HEK293 (cell line): ENCODE results near the gene FOXN3.

ENCODE experiments used
- CTCF ChIA-PET: fragments of 350-600 bp; formaldehyde crosslinking; extraction: SDS; loops from one replicate; lab custom pipeline; 2021; ENCODE audit warnings: antibody characterized with exemption; lab: Yijun Ruan, JAX
- POLR2A ChIA-PET: fragments of 300-600 bp; formaldehyde crosslinking; extraction: SDS; loops from one replicate; lab custom pipeline; 2020; ENCODE audit warnings: antibody characterized with exemption, inconsistent platforms; lab: Yijun Ruan, JAX
- H3K27ac ChIP-seq: fragments of 200-500 bp; sonication (Bioruptor generic); 2 replicates; pipeline ENCODE4 v1.5.1; 2014; ENCODE audit warnings: low read depth, low read length, control low read depth, inconsistent platforms; ENCODE audit errors: extremely low read depth
- H3K36me3 ChIP-seq, 2 experiments: fragments of 200-500 bp in 1 of 2; sonication (Bioruptor generic) in 1 of 2; 1 replicate in 1 of 2; 2 replicates in 1 of 2; pipeline ENCODE4 v1.5.1; 2014 to 2017; ENCODE audit warnings: inconsistent platforms in 2 of 2, low read length in 2 of 2; ENCODE audit not compliant: control insufficient read depth in 2 of 2, insufficient read depth in 1 of 2
- H3K4me1 ChIP-seq: fragments of 200-500 bp; sonication (Bioruptor generic); 2 replicates; pipeline ENCODE4 v1.5.1; 2014; ENCODE audit warnings: mild to moderate bottlenecking, low read length, inconsistent platforms; ENCODE audit not compliant: control insufficient read depth, insufficient read depth
- H3K4me3 ChIP-seq: 2 replicates; pipeline ENCODE4 v1.5.1; 2011; ENCODE audit warnings: low read depth, mild to moderate bottlenecking, control low read depth, low read length, moderate library complexity
- H3K9me3 ChIP-seq: fragments of 200-500 bp; sonication (Bioruptor generic); 2 replicates; pipeline ENCODE4 v1.5.1; 2014; ENCODE audit warnings: low read depth, low read length, inconsistent platforms; ENCODE audit not compliant: control insufficient read depth, insufficient read depth
- FEZF1 ChIP-seq: fragments of 450-650 bp; formaldehyde crosslinking; IDR thresholded peaks from 2 replicates; pipeline ENCODE4 v1.5.1; 2016; ENCODE audit warnings: missing biosample characterization, missing genetic modification characterization
- GLI4 ChIP-seq: fragments of 450-650 bp; formaldehyde crosslinking; IDR thresholded peaks from 2 replicates; pipeline ENCODE4 v1.5.1; 2016; ENCODE audit warnings: missing biosample characterization, missing genetic modification characterization
- KLF10 ChIP-seq: fragments of 450-650 bp; IDR thresholded peaks from 2 replicates; pipeline ENCODE4 v1.5.1; 2018; ENCODE audit warnings: missing biosample characterization, mild to moderate bottlenecking, missing genetic modification characterization
- KLF16 ChIP-seq: fragments of 450-650 bp; formaldehyde crosslinking; IDR thresholded peaks from 2 replicates; pipeline ENCODE4 v1.5.1; 2017; ENCODE audit warnings: missing biosample characterization, missing genetic modification characterization
- SCRT1 ChIP-seq: fragments of 450-650 bp; formaldehyde crosslinking; IDR thresholded peaks from 2 replicates; pipeline ENCODE4 v1.5.1; 2016; ENCODE audit warnings: missing biosample characterization, missing genetic modification characterization, borderline replicate concordance
- SETDB1 ChIP-seq: IDR thresholded peaks from one replicate; pipeline ENCODE4 v1.6.1; 2017; ENCODE audit warnings: mild to moderate bottlenecking, low read length, moderate library complexity, mixed read lengths; ENCODE audit not compliant: insufficient read length
- YY1 ChIP-seq: fragments of 450-650 bp; formaldehyde crosslinking; IDR thresholded peaks from 2 replicates; pipeline ENCODE4 v1.5.1; 2018; ENCODE audit warnings: missing biosample characterization, missing genetic modification characterization
- ZBTB21 ChIP-seq: fragments of 450-650 bp; formaldehyde crosslinking; IDR thresholded peaks from 2 replicates; pipeline ENCODE4 v1.5.1; 2017; ENCODE audit warnings: missing biosample characterization, missing genetic modification characterization
- ZNF114 ChIP-seq: fragments of 450-650 bp; formaldehyde crosslinking; IDR thresholded peaks from 2 replicates; pipeline ENCODE4 v1.5.0; 2017; ENCODE audit warnings: missing biosample characterization, missing genetic modification characterization
- ZNF155 ChIP-seq: fragments of 450-650 bp; formaldehyde crosslinking; IDR thresholded peaks from 2 replicates; pipeline ENCODE4 v1.5.1; 2016; ENCODE audit warnings: missing biosample characterization, missing genetic modification characterization
- ZNF174 ChIP-seq: fragments of 450-650 bp; formaldehyde crosslinking; IDR thresholded peaks from 2 replicates; pipeline ENCODE4 v1.5.0; 2017; ENCODE audit warnings: missing biosample characterization, mild to moderate bottlenecking, missing genetic modification characterization
- ZNF214 ChIP-seq: fragments of 450-650 bp; formaldehyde crosslinking; IDR thresholded peaks from 2 replicates; pipeline ENCODE4 v1.5.1; 2017; ENCODE audit warnings: missing biosample characterization, mild to moderate bottlenecking, missing genetic modification characterization, borderline replicate concordance
- ZNF223 ChIP-seq: fragments of 450-650 bp; formaldehyde crosslinking; IDR thresholded peaks from 2 replicates; pipeline ENCODE4 v1.5.1; 2016; ENCODE audit warnings: missing biosample characterization, missing genetic modification characterization
- ZNF423 ChIP-seq: fragments of 450-650 bp; formaldehyde crosslinking; IDR thresholded peaks from 2 replicates; pipeline ENCODE4 v1.5.1; 2016; ENCODE audit warnings: missing biosample characterization, missing genetic modification characterization
- ZNF48 ChIP-seq: fragments of 450-650 bp; formaldehyde crosslinking; IDR thresholded peaks from 2 replicates; pipeline ENCODE4 v1.5.1; 2016; ENCODE audit warnings: missing biosample characterization, missing genetic modification characterization
- ZNF514 ChIP-seq: fragments of 450-650 bp; formaldehyde crosslinking; IDR thresholded peaks from 2 replicates; pipeline ENCODE4 v1.5.1; 2016; ENCODE audit warnings: missing biosample characterization, missing genetic modification characterization
- ZNF529 ChIP-seq: fragments of 450-650 bp; formaldehyde crosslinking; IDR thresholded peaks from 2 replicates; pipeline ENCODE4 v1.5.1; 2017; ENCODE audit warnings: missing genetic modification characterization, missing biosample characterization; ENCODE audit not compliant: insufficient replicate concordance
- ZNF658 ChIP-seq: fragments of 450-650 bp; formaldehyde crosslinking; IDR thresholded peaks from 2 replicates; pipeline ENCODE4; 2016; ENCODE audit warnings: missing biosample characterization, missing genetic modification characterization
- ZNF670 ChIP-seq: fragments of 450-650 bp; formaldehyde crosslinking; IDR thresholded peaks from 2 replicates; pipeline ENCODE4 v1.5.1; 2016; ENCODE audit warnings: missing biosample characterization, missing genetic modification characterization, low read depth
- ZNF76 ChIP-seq: fragments of 450-650 bp; formaldehyde crosslinking; IDR thresholded peaks from 2 replicates; pipeline ENCODE4; 2016; ENCODE audit warnings: low read depth, missing biosample characterization, missing genetic modification characterization, borderline replicate concordance
- ZNF837 ChIP-seq: fragments of 450-650 bp; formaldehyde crosslinking; IDR thresholded peaks from 2 replicates; pipeline ENCODE4 v1.5.1; 2016; ENCODE audit warnings: missing biosample characterization, missing genetic modification characterization
- ZNF843 ChIP-seq: fragments of 450-650 bp; formaldehyde crosslinking; IDR thresholded peaks from 2 replicates; pipeline ENCODE4 v1.5.1; 2016; ENCODE audit warnings: missing biosample characterization, missing genetic modification characterization
- ZXDB ChIP-seq: fragments of 450-650 bp; formaldehyde crosslinking; IDR thresholded peaks from 2 replicates; pipeline ENCODE4 v1.5.1; 2016; ENCODE audit warnings: missing biosample characterization, missing genetic modification characterization
- TF ChIP-seq, protein P1 (sequence below): fragments of 450-650 bp; formaldehyde crosslinking; IDR thresholded peaks from 2 replicates; pipeline ENCODE4 v1.5.1; 2016; ENCODE audit warnings: missing biosample characterization, missing genetic modification characterization
- TF ChIP-seq, protein P2 (sequence below): fragments of 450-650 bp; formaldehyde crosslinking; IDR thresholded peaks from 2 replicates; pipeline ENCODE4 v1.5.1; 2016; ENCODE audit warnings: missing biosample characterization, missing genetic modification characterization

Gene FOXN3

DNA sequence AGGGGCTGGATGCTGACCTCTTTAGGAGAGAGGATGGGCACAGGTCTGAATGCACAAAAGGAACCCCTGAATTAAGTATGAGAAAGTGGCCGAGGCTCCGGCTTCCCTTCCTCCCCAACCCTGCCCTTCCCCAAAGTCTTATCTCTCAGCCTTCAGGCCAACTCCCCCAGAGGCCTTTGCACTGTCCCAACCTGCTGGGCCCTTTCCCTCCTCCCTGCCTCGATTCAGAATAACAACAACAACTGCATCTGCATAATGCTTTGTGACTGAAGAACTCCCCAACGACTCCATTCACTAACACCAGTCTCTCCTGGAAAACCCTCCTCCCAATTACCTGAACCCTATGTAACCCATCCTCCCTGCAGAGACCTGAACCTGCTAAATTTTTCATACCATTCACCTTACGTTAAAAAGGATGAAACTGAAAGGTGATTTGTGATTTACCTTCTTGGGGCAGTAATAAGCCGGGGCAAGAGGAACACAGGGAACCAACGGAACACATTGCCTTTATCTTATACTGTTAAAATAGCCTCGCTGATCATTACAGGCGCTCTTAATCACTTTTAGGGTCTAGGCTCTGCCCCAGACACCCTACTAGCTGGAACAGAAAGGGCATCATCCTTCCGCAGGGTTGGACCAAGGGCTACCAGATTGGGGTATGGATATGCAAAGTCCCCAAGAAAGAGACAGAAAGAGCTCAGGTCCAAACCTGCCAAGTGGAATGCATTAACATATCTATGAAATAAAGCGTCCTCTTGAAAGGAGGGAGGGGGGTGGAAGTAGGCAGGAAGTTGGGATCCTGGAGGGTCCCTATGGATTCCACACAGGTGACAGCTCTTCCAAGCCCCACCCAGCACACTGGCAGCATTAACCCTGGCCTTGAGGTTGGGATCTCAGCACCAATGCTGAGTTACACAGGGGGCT, 24.2 kb upstream of the FOXN3 start:
- CTCF ChIA-PET: no interaction called here
- H3K27ac ChIP-seq: no peak overlapping the region

DNA sequence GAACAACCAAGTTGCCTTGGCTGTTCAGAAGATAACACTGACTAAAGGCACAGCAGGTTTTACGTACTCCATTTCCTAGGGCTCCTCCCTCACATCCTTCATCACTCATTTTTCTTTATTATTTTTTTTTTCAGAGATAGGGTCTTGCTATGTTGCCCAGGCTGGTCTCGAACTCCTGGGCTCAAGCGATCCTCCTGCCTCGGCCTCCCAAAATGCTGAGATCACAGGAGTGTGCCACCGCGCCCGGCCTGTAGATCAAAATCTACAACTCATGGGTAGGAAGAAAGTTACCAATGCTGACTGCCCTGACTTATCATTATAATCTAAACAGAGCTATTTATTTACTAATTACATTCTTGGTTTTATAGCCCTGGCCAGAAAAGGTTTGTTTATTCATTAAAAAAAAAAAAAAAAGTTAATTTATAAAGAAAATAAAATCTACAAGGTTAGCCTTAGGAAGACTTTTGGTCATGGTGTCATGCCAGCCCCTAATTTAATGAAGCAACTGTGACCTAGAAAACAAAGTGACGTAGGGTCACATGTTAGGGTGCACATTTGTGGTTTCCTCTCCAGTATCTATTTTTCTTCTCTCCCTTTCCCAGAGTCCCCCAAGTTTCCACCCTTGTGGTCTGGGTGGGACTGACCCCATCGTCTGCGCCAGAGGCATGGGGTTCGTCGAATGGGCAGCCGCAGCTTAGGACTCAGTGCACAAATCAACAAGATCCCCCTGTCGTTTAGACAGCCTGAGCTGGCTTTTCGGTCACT, 19.0 kb upstream of the FOXN3 start:
- CTCF ChIA-PET: no interaction called here
- POLR2A ChIA-PET: no interaction called here

More for the DNA sequence above, 24.2 kb upstream of the FOXN3 start:
- TF ChIP-seq YY1: no peak
- TF ChIP-seq, protein P1, sequence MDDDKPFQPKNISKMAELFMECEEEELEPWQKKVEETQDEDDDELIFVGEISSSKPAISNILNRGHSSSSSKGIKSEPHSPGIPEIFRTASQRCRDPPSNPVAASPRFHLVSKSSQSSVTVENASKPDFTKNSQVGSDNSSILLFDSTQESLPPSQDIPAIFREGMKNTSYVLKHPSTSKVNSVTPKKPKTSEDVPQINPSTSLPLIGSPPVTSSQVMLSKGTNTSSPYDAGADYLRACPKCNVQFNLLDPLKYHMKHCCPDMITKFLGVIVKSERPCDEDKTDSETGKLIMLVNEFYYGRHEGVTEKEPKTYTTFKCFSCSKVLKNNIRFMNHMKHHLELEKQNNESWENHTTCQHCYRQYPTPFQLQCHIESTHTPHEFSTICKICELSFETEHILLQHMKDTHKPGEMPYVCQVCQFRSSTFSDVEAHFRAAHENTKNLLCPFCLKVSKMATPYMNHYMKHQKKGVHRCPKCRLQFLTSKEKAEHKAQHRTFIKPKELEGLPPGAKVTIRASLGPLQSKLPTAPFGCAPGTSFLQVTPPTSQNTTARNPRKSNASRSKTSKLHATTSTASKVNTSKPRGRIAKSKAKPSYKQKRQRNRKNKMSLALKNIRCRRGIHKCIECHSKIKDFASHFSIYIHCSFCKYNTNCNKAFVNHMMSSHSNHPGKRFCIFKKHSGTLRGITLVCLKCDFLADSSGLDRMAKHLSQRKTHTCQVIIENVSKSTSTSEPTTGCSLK (tag by site-specific recombination): no peak
- no peak for TF ChIP-seq ZNF843 (tag by site-specific recombination)
- TF ChIP-seq ZNF76 (tag by site-specific recombination): no peak
- no peak for TF ChIP-seq ZNF529
- no peak for TF ChIP-seq ZNF48 (tag by site-specific recombination)
- TF ChIP-seq SCRT1 (tag by site-specific recombination): no peak
- no peak for TF ChIP-seq FEZF1 (tag by site-specific recombination)
- no peak for TF ChIP-seq ZNF214 (tag by site-specific recombination)
- TF ChIP-seq SETDB1: no peak
- TF ChIP-seq KLF10 (tag by site-specific recombination): no peak
- TF ChIP-seq ZNF114 (tag by site-specific recombination): no peak
- TF ChIP-seq GLI4: no peak
- TF ChIP-seq ZNF837: no peak
- TF ChIP-seq ZBTB21: no peak
- TF ChIP-seq, protein P2, sequence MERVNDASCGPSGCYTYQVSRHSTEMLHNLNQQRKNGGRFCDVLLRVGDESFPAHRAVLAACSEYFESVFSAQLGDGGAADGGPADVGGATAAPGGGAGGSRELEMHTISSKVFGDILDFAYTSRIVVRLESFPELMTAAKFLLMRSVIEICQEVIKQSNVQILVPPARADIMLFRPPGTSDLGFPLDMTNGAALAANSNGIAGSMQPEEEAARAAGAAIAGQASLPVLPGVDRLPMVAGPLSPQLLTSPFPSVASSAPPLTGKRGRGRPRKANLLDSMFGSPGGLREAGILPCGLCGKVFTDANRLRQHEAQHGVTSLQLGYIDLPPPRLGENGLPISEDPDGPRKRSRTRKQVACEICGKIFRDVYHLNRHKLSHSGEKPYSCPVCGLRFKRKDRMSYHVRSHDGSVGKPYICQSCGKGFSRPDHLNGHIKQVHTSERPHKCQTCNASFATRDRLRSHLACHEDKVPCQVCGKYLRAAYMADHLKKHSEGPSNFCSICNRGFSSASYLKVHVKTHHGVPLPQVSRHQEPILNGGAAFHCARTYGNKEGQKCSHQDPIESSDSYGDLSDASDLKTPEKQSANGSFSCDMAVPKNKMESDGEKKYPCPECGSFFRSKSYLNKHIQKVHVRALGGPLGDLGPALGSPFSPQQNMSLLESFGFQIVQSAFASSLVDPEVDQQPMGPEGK (tag by site-specific recombination): no peak
- TF ChIP-seq ZNF514 (tag by site-specific recombination): no peak
- POLR2A ChIA-PET: interaction anchor here (0.7 kb wide), 2 partner anchors 31 to 265 kb away, joined by 6 to 8 read pairs; no protein-coding TSS in a partner anchor
- H3K9me3 ChIP-seq: no peaks in the 10 kb centered on the region
- no peaks in the 10 kb centered on the region for H3K36me3 ChIP-seq
- H3K4me3 ChIP-seq: no peak overlapping the region
- no peaks in the 10 kb centered on the region for H3K4me1 ChIP-seq

More for the DNA sequence above, 19.0 kb upstream of the FOXN3 start:
- Histone ChIP-seq H3K4me1 (no peaks in the 10 kb centered on the region), H3K9me3 (no peaks in the 10 kb centered on the region), H3K36me3 (no peaks in the 10 kb centered on the region), H3K27ac (no peak overlapping the region), H3K4me3 (no peak overlapping the region)
- TF ChIP-seq ZNF155 (tag by site-specific recombination): no peak
- no peak for TF ChIP-seq ZNF223 (tag by site-specific recombination)
- TF ChIP-seq ZNF174 (tag by site-specific recombination): no peak
- TF ChIP-seq ZNF670 (tag by site-specific recombination): no peak
- no peak for TF ChIP-seq ZXDB (tag by site-specific recombination)
- no peak for TF ChIP-seq KLF16
- TF ChIP-seq ZNF423 (tag by site-specific recombination): no peak
- TF ChIP-seq ZNF658 (tag by site-specific recombination): no peak
